Dermis lymphatic vessel endothelial cell (primary cell): Measurements from ENCODE around the gene BLTP1. TPM values are rescaled to one million over a fixed set of nuclear protein-coding genes. Genes with fewer than 3 reads are reported as not detected.

Experiments
- total RNA-seq: library from RNA; depleted of rRNA; stranded (reverse); fragments of >200 nt; gene quantifications from 2 replicates; pipeline ENCODE4 v1.2.1, GENCODE V29; 2014

BLTP1 gene, protein sequence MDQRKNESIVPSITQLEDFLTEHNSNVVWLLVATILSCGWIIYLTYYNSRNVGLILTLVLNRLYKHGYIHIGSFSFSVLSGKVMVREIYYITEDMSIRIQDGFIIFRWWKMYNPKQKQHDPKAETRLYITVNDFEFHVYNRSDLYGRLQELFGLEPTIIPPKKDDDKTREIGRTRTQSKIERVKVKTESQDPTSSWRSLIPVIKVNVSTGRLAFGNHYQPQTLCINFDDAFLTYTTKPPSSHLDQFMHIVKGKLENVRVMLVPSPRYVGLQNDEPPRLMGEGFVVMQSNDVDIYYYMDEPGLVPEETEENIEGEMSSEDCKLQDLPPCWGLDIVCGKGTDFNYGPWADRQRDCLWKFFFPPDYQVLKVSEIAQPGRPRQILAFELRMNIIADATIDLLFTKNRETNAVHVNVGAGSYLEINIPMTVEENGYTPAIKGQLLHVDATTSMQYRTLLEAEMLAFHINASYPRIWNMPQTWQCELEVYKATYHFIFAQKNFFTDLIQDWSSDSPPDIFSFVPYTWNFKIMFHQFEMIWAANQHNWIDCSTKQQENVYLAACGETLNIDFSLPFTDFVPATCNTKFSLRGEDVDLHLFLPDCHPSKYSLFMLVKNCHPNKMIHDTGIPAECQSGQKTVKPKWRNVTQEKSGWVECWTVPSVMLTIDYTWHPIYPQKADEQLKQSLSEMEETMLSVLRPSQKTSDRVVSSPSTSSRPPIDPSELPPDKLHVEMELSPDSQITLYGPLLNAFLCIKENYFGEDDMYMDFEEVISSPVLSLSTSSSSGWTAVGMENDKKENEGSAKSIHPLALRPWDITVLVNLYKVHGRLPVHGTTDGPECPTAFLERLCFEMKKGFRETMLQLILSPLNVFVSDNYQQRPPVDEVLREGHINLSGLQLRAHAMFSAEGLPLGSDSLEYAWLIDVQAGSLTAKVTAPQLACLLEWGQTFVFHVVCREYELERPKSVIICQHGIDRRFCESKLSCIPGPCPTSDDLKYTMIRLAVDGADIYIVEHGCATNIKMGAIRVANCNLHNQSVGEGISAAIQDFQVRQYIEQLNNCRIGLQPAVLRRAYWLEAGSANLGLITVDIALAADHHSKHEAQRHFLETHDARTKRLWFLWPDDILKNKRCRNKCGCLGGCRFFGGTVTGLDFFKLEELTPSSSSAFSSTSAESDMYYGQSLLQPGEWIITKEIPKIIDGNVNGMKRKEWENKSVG (N-terminal part only)
- total RNA-seq: 106 and 117 TPM in 2 replicates

GRCh38 chr4:122151982-122152710 lies at the start of gene BLTP1:
Gene BLTP1, plus strand, starts transcription at chr4:122152331. Its CDS starts 18,317 bp downstream, at chr4:122170648.

Other genes starting within 250 kb of the BLTP1 start
- under 0.01 TPM in 1 of 2 replicates, not detected in the other for gene TRPC3, start 200.3 kb upstream of the BLTP1 start, total RNA-seq
- gene ADAD1, start 226.7 kb downstream of the BLTP1 start, total RNA-seq: not detected in 2 replicates